Keratinocyte (primary cell): ENCODE measurements around the gene MYL6.

Experiments
- CTCF ChIP-seq, 3 experiments: IDR thresholded peaks in 1 of 3; conservative IDR thresholded peaks in 1 of 3; optimal IDR thresholded peaks in 1 of 3; 2 replicates in 2 of 3; 3 replicates in 1 of 3; pipeline versions ENCODE3 to v1.5.1; 2011; ENCODE audit warnings: low read length in 3 of 3, mild to moderate bottlenecking in 3 of 3, moderate library complexity in 2 of 3, control low read depth in 1 of 3, inconsistent platforms in 1 of 3; ENCODE audit not compliant: insufficient read depth in 2 of 3; ENCODE audit errors: extremely low read depth in 1 of 3
- EZH2 ChIP-seq: IDR thresholded peaks from one replicate; pipeline ENCODE4 v1.6.1; 2012; ENCODE audit warnings: inconsistent platforms, mild to moderate bottlenecking, low read length, moderate library complexity

- no peak for TF ChIP-seq CTCF (optimal IDR thresholded peaks at IDR 0.05 in 1 of 3, IDR thresholded peaks at IDR 0.05 in 1 of 3, conservative IDR thresholded peaks at IDR 0.05 in 1 of 3; ENCODE audit: extremely low read depth in 1 of 3, insufficient read depth in 2 of 3, low read length in 3 of 3)
- no peak for TF ChIP-seq EZH2
Measured at GRCh38 chr12:56120158-56120846, 37.9 kb upstream of the MYL6 start.
